Loucy (cell line): ENCODE measurements around the gene MUCL3.

Source experiments
- EZH2phosphoT487 ChIP-seq: fragments of 200-600 bp; IDR thresholded peaks from 2 replicates; pipeline ENCODE4 v1.6.1; 2018; ENCODE audit warnings: antibody characterized with exemption, mild to moderate bottlenecking, moderate library complexity, borderline replicate concordance
- TF ChIP-seq, protein P1 (sequence below): fragments of 200-600 bp; sonication (generic); conservative IDR thresholded peaks from 2 replicates; pipeline ENCODE4 v1.5.1; 2014; ENCODE audit warnings: mild to moderate bottlenecking, antibody characterized with exemption, low read length

DNA sequence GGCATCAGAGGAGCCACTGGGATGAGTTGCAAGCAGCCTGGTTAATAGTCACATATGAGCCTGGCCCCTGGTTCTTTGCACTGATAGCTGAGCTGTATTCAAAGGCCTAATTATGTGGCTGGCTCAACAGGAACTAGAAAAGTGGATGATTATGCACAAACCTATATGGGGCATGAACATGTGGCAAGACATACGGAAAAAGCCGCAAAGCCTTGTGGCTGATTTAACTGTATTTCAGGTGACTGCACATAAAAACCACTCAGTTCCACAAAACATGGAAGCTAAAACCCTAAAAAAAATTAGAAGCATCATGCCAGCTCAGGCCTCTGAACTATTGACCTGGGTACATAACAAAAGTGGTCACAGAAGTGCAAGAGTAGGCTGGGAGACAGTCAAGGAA lies 56.5 kb downstream of the MUCL3 start:
- TF ChIP-seq, protein P1, sequence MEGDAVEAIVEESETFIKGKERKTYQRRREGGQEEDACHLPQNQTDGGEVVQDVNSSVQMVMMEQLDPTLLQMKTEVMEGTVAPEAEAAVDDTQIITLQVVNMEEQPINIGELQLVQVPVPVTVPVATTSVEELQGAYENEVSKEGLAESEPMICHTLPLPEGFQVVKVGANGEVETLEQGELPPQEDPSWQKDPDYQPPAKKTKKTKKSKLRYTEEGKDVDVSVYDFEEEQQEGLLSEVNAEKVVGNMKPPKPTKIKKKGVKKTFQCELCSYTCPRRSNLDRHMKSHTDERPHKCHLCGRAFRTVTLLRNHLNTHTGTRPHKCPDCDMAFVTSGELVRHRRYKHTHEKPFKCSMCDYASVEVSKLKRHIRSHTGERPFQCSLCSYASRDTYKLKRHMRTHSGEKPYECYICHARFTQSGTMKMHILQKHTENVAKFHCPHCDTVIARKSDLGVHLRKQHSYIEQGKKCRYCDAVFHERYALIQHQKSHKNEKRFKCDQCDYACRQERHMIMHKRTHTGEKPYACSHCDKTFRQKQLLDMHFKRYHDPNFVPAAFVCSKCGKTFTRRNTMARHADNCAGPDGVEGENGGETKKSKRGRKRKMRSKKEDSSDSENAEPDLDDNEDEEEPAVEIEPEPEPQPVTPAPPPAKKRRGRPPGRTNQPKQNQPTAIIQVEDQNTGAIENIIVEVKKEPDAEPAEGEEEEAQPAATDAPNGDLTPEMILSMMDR: no peak
- TF ChIP-seq EZH2phosphoT487: no peak
